HepG2 (cell line): ENCODE measurements around the gene ADORA3. TPM values are rescaled to one million over a fixed set of nuclear protein-coding genes. Genes with fewer than 3 reads are reported as not detected.

Experiments
- ATAC-seq: fragments of 200-7000 bp; cut with Tn5 transposase; 3 replicates; pipeline ENCODE4 v1.9.1; 2020; ENCODE audit warnings: mild to moderate bottlenecking, moderate library complexity
- BruUV-seq: library from RNA; stranded (reverse); fragments of 400-500 nt; replicated peaks from 2 replicates; lab custom pipeline; 2021; lab: Mats Ljungman, UMichigan
- CTCF ChIA-PET: fragments of 300-600 bp; formaldehyde crosslinking; extraction: SDS; loops from one replicate; lab custom pipeline; 2021; ENCODE audit warnings: low total read pairs, inconsistent platforms, low intra/inter-chr PET ratio; lab: Yijun Ruan, JAX
- POLR2A ChIA-PET: fragments of 350-600 bp; sonication (Branson Sonifier 250); formaldehyde crosslinking; loops from one replicate; lab custom pipeline; 2020; ENCODE audit warnings: antibody characterized with exemption, inconsistent platforms; lab: Yijun Ruan, JAX
- DNase-seq: peaks from one replicate; pipeline ENCODE4 v3.0.0-alpha.2; 2015; ENCODE audit warnings: low spot score
- FAIRE-seq: peaks from 3 replicates; lab custom pipeline; 2011; peaks lifted over from hg19 to GRCh38; lab: Jason Lieb, UNC
- H2AFZ ChIP-seq: one replicate; pipeline ENCODE4 v1.6.1; 2011; ENCODE audit warnings: low read length, inconsistent platforms
- H3K27ac ChIP-seq: fragments of 300-600 bp; 3 replicates; pipeline ENCODE4 v1.8.0; 2011; ENCODE audit warnings: mixed run types, mild to moderate bottlenecking, mixed read lengths, low read length, inconsistent platforms; ENCODE audit not compliant: insufficient read depth; ENCODE audit errors: extremely low read length
- H3K27me3 ChIP-seq, 2 experiments: fragments of 200-600 bp in 1 of 2; 2 replicates in 1 of 2; 3 replicates in 1 of 2; pipeline versions ENCODE4 v1.6.0 to v1.8.0; 2011; ENCODE audit warnings: low read length in 2 of 2, mild to moderate bottlenecking in 2 of 2, moderate library complexity in 2 of 2, inconsistent platforms in 1 of 2; ENCODE audit not compliant: insufficient read depth in 2 of 2, control insufficient read depth in 1 of 2
- H3K36me3 ChIP-seq, 2 experiments: fragments of 200-600 bp in 1 of 2; replicated peaks in 1 of 2; 2 replicates in 1 of 2; 3 replicates in 1 of 2; pipeline versions ENCODE4 v1.5.1 to v1.8.0; 2011; ENCODE audit warnings: low read length in 2 of 2, inconsistent platforms in 1 of 2; ENCODE audit not compliant: insufficient read depth in 2 of 2, control insufficient read depth in 1 of 2
- H3K4me1 ChIP-seq: 2 replicates; pipeline ENCODE4 v1.5.1; 2012; ENCODE audit warnings: low read length, inconsistent platforms; ENCODE audit not compliant: insufficient read depth
- H3K4me2 ChIP-seq: 2 replicates; pipeline ENCODE4 v1.6.0; 2011; ENCODE audit warnings: low read depth, low read length, inconsistent platforms
- H3K4me3 ChIP-seq, 3 experiments: fragments of 200-600 bp in 1 of 3; sonication (generic), shearing (Covaris generic) in 1 of 3; replicated peaks in 1 of 3; 2 replicates each; pipeline ENCODE4 v1.5.1; 2011 to 2016; ENCODE audit warnings: low read length in 3 of 3, inconsistent platforms in 2 of 3, low read depth in 2 of 3, mild to moderate bottlenecking in 2 of 3, control low read depth in 1 of 3, mixed read lengths in 1 of 3; ENCODE audit not compliant: insufficient read depth in 1 of 3
- H3K79me2 ChIP-seq: one replicate; pipeline ENCODE4 v1.6.1; 2011; ENCODE audit warnings: low read length, inconsistent platforms; ENCODE audit not compliant: insufficient read depth
- H3K9ac ChIP-seq: 2 replicates; pipeline ENCODE4 v1.6.0; 2011; ENCODE audit warnings: mild to moderate bottlenecking, low read depth, low read length, inconsistent platforms; ENCODE audit not compliant: insufficient read depth
- H3K9me3 ChIP-seq: 2 replicates; pipeline ENCODE4 v1.5.1; 2012; ENCODE audit warnings: mild to moderate bottlenecking, low read length
- H4K20me1 ChIP-seq: 2 replicates; pipeline ENCODE4 v1.6.0; 2011; ENCODE audit warnings: inconsistent platforms, mild to moderate bottlenecking, low read length, moderate library complexity; ENCODE audit not compliant: insufficient read depth
- ATF7 ChIP-seq, 2 experiments: fragments of 450-650 bp in 1 of 2; sonication (generic) in 1 of 2; formaldehyde crosslinking in 1 of 2; IDR thresholded peaks; 2 replicates each; pipeline versions ENCODE4 v1.4.0 to v1.6.1; 2016 to 2020; ENCODE audit warnings: antibody characterized with exemption in 1 of 2, mild to moderate bottlenecking in 1 of 2, missing genetic modification reagents in 1 of 2
- FOSL2 ChIP-seq: sonication (generic); formaldehyde crosslinking; IDR thresholded peaks from 2 replicates; pipeline ENCODE4 v1.4.0; 2020; ENCODE audit warnings: missing genetic modification reagents
- HBP1 ChIP-seq: IDR thresholded peaks from 2 replicates; pipeline ENCODE4 v1.6.1; 2016; ENCODE audit warnings: low read depth, control low read depth
- IKZF1 ChIP-seq: fragments of 450-650 bp; IDR thresholded peaks from 2 replicates; pipeline ENCODE4 v1.7.1; 2016
- JDP2 ChIP-seq: sonication (generic); formaldehyde crosslinking; IDR thresholded peaks from 2 replicates; pipeline ENCODE4 v1.8.1; 2022; ENCODE audit warnings: missing genetic modification reagents, borderline replicate concordance
- MAFK ChIP-seq, 2 experiments: IDR thresholded peaks in 1 of 2; conservative IDR thresholded peaks in 1 of 2; 2 replicates each; pipeline ENCODE4 v1.6.1; 2011; ENCODE audit warnings: improper control_type of control experiment in 2 of 2, low read length in 2 of 2
- MEF2D ChIP-seq: sonication (generic); formaldehyde crosslinking; IDR thresholded peaks from 2 replicates; pipeline ENCODE4 v1.5.1; 2020; ENCODE audit warnings: mild to moderate bottlenecking, missing genetic modification reagents
- YEATS2 ChIP-seq: sonication (generic); formaldehyde crosslinking; IDR thresholded peaks from 2 replicates; pipeline ENCODE4 v1.4.0; 2020; ENCODE audit warnings: missing genetic modification reagents, borderline replicate concordance
- ZBTB2 ChIP-seq: sonication (generic); formaldehyde crosslinking; IDR thresholded peaks from 2 replicates; pipeline ENCODE4 v1.8.0; 2022; ENCODE audit warnings: low read depth, missing genetic modification reagents
- ZBTB39 ChIP-seq: sonication (generic); formaldehyde crosslinking; IDR thresholded peaks from 2 replicates; pipeline ENCODE4 v1.5.0; 2020; ENCODE audit warnings: missing genetic modification reagents
- ZNF101 ChIP-seq: sonication (generic); formaldehyde crosslinking; IDR thresholded peaks from 2 replicates; pipeline ENCODE4 v1.4.0; 2020; ENCODE audit warnings: mild to moderate bottlenecking, low read depth, missing genetic modification reagents, borderline replicate concordance
- ZNF230 ChIP-seq: sonication (generic); formaldehyde crosslinking; IDR thresholded peaks from 2 replicates; pipeline ENCODE4 v1.4.0; 2020; ENCODE audit warnings: mild to moderate bottlenecking, missing genetic modification reagents
- ZNF317 ChIP-seq: sonication (generic); formaldehyde crosslinking; IDR thresholded peaks from 2 replicates; pipeline ENCODE4 v1.5.0; 2020; ENCODE audit warnings: mild to moderate bottlenecking, missing genetic modification reagents
- ZNF354B ChIP-seq: sonication (generic); formaldehyde crosslinking; IDR thresholded peaks from 2 replicates; pipeline ENCODE4 v1.8.0; 2022; ENCODE audit warnings: mild to moderate bottlenecking, missing genetic modification reagents
- ZNF550 ChIP-seq: sonication (generic); formaldehyde crosslinking; IDR thresholded peaks from 2 replicates; pipeline ENCODE4 v1.4.0; 2020; ENCODE audit warnings: mild to moderate bottlenecking, missing genetic modification reagents, borderline replicate concordance
- ZNF749 ChIP-seq: sonication (generic); formaldehyde crosslinking; IDR thresholded peaks from 2 replicates; pipeline ENCODE4 v1.8.0; 2022; ENCODE audit warnings: mild to moderate bottlenecking, missing genetic modification reagents, moderate library complexity, borderline replicate concordance
- ZNF850 ChIP-seq: sonication (generic); formaldehyde crosslinking; conservative IDR thresholded peaks from 2 replicates; pipeline ENCODE4 v1.9.0; 2021; ENCODE audit warnings: mild to moderate bottlenecking, missing genetic modification reagents
- whole genome bisulfite sequencing: methylation state at CpG from one replicate; pipeline ENCODE4 v1.1.6; 2017; ENCODE audit warnings: low lambda C conversion rate; 5-methylcytosine and 5-hydroxymethylcytosine counted together
- in situ Hi-C: cut with HindIII; loops from 2 replicates; pipeline ENCODE4 v1.10.0; 2017; ENCODE audit warnings: low pct_unique_long_range_greater_than_20kb; ENCODE audit not compliant: extremely low pct_ligation_motif_present
- intact Hi-C: fragments of 100-400 bp; cut with micrococcal nuclease; formaldehyde crosslinking; loops from one replicate; pipeline ENCODE4 v1.10.0; 2022; ENCODE audit not compliant: unreplicated experiment
- polyA plus RNA-seq, 8 experiments: library from polyadenylated mRNA; depleted of rRNA in 3 of 8; stranded (reverse) in 7 of 8; unstranded in 1 of 8; fragments of >200 nt; fragmentation: Illumina TruSeq in 4 of 8; extraction: Trizol in 4 of 8; gene quantifications; 2 replicates each; pipeline versions ENCODE4 v1.2.1 to v1.2.3, GENCODE V29; 2011 to 2016; ENCODE audit warnings: low read depth in 4 of 8, missing spikeins in 1 of 8, mixed read lengths in 1 of 8; ENCODE audit not compliant: insufficient read depth in 1 of 8
- total RNA-seq, 5 experiments: library from RNA; depleted of rRNA; stranded (reverse); fragments of >200 nt; fragmentation: Illumina TruSeq; extraction: Trizol; gene quantifications; 2 replicates each; pipeline ENCODE4 v1.2.3, GENCODE V29; 2016; ENCODE audit warnings: low read depth in 1 of 5

Gene ADORA3
- total and polyA plus RNA-seq, 2 of the 13 experiments (the other 11 are each of a cell fraction or from before 2014, with no cell fraction given): not detected

- CTCF ChIA-PET: interaction anchor here (1.3 to 2.4 kb wide), 2 partner anchors 176 to 268 kb away, joined by 3 to 26 read pairs; no protein-coding TSS in a partner anchor
- 19% methylated on average over 1 of the region's 1 CpG for WGBS
- no TSS peak for BruUV-seq
- Histone ChIP-seq H3K79me2 (no peaks in the 10 kb centered on the region), H4K20me1 (no peaks in the 10 kb centered on the region), H3K27ac (no peak overlapping the region), H3K4me1 (peaks cover 13% of the 10 kb centered on the region), H3K9ac (no peak overlapping the region)
- no peak for TF ChIP-seq JDP2 (CRISPR knock-in tag)
- TF ChIP-seq ZBTB2 (CRISPR knock-in tag): no peak
- TF ChIP-seq MAFK (conservative IDR thresholded peaks at IDR 0.05 in 1 of 2, IDR thresholded peaks at IDR 0.05 in 1 of 2; ENCODE audit: low read length in 2 of 2): no peak
- no peak for TF ChIP-seq ZNF850 (CRISPR knock-in tag)
- TF ChIP-seq ZBTB39: no peak
- no peak for TF ChIP-seq ATF7 (IDR thresholded peaks at IDR 0.05)
- no peak for TF ChIP-seq ATF7 (CRISPR knock-in tag; IDR thresholded peaks at IDR 0.05)
- TF ChIP-seq YEATS2 (CRISPR knock-in tag): no peak
- no peak for TF ChIP-seq IKZF1
- no peak for TF ChIP-seq HBP1
- no peak for TF ChIP-seq ZNF550
- TF ChIP-seq ZNF354B (CRISPR knock-in tag): no peak
- TF ChIP-seq MEF2D (CRISPR knock-in tag): no peak
- TF ChIP-seq ZNF749 (CRISPR knock-in tag): no peak
- TF ChIP-seq ZNF101 (CRISPR knock-in tag): no peak
- no peak for TF ChIP-seq FOSL2 (CRISPR knock-in tag)
- TF ChIP-seq ZNF317 (CRISPR knock-in tag): no peak
- no peak for TF ChIP-seq ZNF230 (CRISPR knock-in tag)
- TF ChIP-seq, all 625 proteins: peak for 0
- Histone ChIP-seq H3K4me2 (no peak overlapping the region), H3K9me3 (no peaks in the 10 kb centered on the region), H2AFZ (no peak overlapping the region), H3K27me3 (peaks cover 0 to 6% of the 10 kb centered on the region in 2 experiments; a peak in 2 of 5 replicates), H3K4me3 (no peak overlapping the region), H3K36me3 (no peaks in the 10 kb centered on the region)
- intact Hi-C loops (loop anchor here (1.0 kb wide), 3 partner anchors 176 to 289 kb away; no protein-coding TSS in a partner anchor), in situ Hi-C loops (loop anchor here (5.0 kb wide), 1 partner anchor 287 kb away; no protein-coding TSS in a partner anchor)
- ATAC-seq (no peak), FAIRE-seq (no peak), DNase-seq (no peak)
- POLR2A ChIA-PET: no interaction called here
Observed at GRCh38 chr1:111480674-111481073, 22.8 kb downstream of the ADORA3 start.
